HCEC 1CT (cell line): ENCODE data around the gene CTNNA1.
A peak's percentile ranks its signal among the peaks of the same experiment; 100 is the strongest.
"Not testable (repeated sequence)": the region's sequence is repeated elsewhere in the genome, so short reads cannot be mapped to it uniquely, and the experiment has no call there.

Source experiments
- DNase-seq: peaks from one replicate; pipeline ENCODE4 v3.0.0-alpha.2; 2017

The CTNNA1 gene

DNA sequence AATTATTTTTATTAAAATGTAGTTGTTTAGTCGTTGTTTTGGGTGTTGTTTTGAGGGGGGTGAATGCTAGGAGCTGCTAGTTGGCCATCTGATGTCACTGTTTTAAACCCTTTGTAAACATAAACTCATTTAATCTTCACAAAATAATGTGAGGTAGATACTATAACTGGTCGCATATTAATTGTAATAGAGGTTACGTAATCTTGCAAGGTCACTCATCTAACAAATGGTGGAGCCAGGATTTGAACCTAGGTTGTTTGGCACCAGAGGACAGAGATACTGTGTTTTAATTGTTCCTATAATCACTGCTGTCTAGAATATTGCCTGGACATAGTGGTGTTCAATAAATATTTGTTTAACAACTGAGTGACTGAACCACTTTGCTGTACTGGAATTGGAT, 67.5 kb downstream of the CTNNA1 start:
- no peak for DNase-seq

DNA sequence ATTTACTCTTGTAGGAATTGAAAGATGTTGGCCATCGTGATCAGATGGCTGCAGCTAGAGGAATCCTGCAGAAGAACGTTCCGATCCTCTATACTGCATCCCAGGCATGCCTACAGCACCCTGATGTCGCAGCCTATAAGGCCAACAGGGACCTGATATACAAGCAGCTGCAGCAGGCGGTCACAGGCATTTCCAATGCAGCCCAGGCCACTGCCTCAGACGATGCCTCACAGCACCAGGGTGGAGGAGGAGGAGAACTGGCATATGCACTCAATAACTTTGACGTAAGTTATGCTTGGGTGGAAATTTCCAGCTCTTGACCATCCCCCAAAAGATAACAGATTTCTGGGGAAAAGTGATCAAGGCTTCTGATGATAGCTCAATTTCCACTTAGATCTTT, 71.3 kb downstream of the CTNNA1 start:
- DNase-seq, result no peak

DNA sequence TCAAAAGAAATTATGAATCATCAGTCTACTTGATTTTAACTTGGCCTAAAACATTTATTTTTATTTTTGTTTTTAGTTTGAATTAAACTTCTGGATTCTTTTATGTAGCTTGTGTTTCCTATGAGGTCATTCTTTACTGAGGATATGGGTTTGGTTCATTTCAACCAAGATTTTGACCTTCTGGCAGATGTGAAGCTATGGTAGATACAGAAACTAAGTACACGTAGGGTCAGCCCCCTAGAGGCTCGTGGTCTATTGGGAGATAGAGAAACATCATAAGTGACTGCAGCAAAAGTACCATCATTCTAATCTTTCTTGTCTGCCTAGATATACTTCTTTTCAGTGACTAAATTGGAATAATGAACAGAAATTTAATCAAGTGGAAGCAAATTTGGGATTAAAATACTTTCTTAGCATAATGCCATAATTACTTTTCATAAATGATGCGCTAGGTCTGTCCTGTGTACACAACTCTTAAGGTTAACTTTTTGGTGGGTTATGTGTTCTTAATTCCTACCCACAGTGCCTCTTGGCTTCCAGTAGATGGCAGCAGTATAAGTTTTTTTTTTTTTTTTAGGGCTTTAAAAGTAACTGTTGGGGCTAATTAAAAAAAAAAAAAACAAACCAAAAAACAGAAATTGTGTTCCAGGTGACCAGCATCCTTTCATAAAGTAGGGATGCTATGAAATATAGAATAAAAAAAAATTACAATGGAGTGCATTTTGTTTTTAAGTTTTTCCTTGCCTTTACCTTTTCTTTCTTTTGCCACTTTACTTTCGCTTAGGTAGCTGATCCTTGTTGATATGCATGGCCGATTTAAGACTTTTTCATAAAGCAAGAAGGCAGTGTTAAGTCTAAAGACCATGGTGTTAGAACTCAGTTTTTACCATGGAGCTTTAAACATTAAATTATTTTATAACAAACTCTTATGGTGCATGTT, 72.0 kb downstream of the CTNNA1 start:
- DNase-seq, result peak; percentile 41

DNA sequence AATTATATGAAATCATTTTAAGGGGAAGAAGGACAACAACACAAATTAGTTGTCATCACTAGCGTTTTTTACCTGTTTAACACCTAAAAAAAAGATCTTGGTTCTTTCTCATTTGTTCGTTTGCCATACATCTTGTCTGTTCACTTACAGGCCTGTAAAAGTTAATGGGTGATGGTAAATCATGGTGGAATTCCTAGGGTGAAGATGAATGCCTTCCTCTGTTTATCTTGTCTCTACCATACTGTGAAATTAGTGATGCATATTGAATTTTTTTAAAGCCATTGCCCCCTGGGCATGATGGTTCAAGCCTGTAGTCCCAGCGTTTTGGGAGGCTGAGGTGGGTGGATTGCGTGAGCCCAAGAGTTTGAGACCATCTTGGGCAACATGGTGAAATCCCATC, 75.3 kb downstream of the CTNNA1 start:
- no peak for DNase-seq

DNA sequence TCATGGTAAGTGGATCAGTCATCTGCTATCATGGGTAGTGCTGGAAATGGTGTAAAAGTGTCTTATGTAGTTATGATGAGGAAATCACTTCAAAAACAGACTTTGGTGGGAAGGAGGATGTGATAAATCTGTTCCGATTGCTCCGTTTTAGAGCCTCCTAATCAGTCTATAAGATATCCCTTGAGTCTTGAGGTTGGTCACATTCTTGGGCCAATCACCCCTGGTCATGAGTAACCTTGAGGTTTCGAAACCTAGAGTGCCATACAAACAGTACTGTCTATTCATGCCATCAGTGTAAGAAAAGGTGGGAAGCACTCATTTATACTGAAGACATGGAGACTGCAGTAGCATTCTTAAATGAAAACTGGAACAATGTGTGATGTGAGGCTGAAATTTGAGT, 76.1 kb downstream of the CTNNA1 start:
- DNase-seq, result peak; percentile 15

DNA sequence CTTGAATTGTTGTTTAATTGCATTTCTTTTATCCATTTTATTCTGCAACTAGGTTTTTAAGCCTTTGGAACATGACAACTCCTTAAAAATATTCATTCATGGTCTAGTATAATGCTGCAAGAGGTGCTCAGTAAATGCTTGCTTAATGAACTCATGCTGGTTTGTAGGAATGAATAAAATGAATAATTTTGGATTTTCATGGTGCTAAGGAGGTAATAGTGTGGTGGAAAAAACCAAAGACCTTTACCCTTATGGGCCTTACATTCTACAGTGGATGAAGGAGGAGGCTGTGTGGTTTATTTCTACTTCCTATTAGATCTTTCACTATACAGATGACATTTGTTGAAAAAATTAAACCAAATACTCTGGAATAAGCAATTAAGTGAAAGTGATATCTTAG, 78.5 kb downstream of the CTNNA1 start:
- DNase-seq, result peak; percentile 17

DNA sequence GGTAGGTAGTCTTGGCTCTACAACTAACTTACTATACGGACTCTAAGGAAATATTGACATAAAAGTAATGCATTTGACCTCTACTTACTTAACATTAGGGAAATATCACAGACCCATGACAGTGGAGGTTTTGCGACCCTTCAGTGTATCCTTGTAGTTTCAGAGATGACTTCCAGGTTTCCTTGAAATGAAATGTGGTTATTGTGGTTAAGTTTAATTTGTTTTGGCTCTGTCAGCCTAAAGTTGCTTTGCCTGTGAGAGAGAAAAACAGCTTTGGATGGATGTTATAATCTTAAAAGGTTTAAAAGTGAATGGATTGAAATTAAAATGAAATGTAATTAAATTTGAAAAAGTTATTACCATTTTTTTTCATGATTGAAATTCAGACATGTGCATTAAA, 79.0 kb downstream of the CTNNA1 start:
- no peak for DNase-seq

DNA sequence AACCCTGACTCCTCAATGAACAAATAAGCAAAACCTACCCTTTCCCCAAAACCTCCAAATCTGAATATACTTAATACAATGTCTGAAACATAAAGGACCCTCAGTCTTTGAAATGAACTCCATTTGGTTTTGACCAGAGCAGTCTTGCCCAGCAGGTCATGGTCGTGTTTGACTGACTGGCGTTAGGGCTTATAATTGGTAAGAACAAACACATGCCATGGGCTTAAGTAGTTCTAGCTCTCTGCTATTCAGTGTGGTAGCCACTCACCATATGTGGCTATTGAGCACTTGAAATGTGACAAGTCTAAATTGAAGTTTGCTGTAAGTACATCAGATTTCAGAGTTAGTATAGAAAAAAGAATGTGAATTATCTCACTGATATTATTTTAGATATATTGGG, 79.9 kb downstream of the CTNNA1 start:
- DNase-seq, result no peak

DNA sequence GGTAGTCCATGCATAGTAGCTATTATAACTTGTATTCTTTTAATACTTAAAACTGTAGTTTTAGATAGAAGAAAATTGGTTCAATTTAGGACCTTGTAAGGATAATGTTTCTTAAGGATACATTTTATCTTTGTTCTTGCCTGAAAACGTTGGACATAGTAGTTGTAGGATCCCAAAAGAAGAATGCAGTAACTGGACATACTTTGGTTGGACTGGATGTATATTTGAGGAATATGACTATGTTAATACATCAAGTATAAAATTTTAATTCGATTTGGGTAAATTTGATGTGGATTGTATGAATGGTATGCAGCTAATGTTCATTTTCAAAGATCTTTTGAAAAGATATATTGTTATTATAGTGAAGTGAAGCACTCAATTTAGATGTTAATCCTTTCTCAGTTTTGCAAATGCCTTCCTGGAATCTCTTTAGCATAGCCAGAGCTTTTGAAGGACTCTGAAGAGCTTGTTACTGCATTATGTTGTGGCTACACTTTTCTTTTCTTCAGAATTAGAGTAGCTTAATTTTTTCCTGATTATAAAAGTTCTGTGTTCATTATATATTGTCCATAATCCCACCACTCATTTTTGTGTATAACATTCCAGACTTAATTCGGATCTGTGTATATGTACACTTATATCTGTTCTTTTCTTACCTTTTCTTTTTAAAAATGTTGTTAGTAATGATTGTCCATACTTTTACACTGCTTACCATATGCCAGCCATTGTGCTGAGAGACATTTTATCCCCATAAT, 80.7 kb downstream of the CTNNA1 start:
- DNase-seq, result no peak

DNA sequence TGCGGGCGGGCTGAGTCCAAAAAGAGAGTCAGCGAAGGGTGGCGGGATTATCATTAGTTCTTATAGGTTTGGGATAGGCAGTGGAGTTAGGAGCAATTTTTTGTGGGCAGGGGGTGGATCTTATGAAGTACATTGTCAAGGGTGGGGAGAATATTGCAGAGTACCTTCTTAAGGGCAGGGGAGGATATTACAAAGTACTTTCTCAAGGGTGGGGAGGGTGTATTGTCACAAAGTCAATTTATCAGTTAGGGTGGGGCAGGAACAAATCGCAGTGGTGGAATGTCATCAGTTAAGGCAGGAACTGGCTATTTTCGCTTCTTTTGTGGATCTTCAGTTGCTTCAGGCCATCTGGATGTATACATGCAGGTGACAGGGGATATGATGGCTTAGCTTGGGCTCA, 81.6 kb downstream of the CTNNA1 start:
- DNase-seq, result not testable (repeated sequence)

DNA sequence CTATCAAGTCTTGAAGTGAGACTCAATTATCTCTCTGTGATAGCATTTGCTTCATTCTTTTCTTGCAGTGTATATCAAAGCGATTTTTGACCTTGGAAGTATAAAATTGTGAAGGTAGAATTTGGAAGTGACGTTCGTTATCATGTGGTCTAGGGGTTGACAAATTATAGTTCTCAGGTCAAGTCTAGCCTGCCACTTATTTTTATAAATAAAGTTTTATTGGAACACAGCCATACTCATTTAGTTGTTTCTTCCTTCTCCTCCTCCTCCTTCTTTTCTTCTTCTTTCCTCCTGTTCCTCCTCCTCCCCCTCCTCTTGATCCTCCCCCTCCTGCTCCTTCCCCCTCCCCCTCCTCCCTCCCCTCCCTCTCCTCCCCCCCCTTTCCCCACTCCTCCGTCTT, 83.9 kb downstream of the CTNNA1 start:
- no peak for DNase-seq

DNA sequence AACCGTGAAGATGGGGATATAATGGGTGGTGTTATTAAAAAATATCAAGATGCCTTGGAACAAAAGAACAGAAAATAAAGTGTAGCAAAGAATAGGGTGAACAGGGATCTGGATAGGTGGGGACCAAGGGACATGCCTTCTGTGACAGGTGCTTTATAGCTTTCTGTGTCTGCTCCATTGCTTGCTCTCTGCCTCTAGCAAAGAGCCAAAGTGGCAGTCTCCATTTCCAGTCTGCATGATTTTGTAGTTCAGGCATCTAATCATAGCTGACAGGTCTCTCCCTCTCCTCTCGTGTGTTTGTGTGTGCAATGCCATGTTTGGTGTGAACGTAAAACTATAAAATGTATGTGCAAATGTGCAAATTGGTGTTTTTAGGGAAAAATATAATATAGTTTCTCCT, 86.9 kb downstream of the CTNNA1 start:
- no peak for DNase-seq

DNA sequence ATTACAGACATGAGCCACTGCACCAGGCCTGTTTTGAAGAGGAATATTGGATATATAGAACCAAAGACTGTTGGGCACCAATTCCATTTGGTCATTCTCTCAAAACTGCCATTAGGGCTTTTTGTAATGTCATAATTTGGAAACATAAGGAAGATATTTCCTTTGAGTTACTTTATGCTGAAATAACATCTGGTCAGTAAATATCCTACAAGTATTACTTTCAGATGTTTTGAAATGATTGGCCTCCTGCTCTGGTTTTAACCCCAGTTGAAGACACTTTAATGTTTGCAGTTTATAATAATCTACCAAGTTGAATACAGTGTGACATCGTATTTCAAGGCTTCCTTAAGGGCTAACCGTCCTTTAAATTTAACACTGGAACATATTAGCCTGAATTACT, 88.3 kb downstream of the CTNNA1 start:
- DNase-seq, result no peak

DNA sequence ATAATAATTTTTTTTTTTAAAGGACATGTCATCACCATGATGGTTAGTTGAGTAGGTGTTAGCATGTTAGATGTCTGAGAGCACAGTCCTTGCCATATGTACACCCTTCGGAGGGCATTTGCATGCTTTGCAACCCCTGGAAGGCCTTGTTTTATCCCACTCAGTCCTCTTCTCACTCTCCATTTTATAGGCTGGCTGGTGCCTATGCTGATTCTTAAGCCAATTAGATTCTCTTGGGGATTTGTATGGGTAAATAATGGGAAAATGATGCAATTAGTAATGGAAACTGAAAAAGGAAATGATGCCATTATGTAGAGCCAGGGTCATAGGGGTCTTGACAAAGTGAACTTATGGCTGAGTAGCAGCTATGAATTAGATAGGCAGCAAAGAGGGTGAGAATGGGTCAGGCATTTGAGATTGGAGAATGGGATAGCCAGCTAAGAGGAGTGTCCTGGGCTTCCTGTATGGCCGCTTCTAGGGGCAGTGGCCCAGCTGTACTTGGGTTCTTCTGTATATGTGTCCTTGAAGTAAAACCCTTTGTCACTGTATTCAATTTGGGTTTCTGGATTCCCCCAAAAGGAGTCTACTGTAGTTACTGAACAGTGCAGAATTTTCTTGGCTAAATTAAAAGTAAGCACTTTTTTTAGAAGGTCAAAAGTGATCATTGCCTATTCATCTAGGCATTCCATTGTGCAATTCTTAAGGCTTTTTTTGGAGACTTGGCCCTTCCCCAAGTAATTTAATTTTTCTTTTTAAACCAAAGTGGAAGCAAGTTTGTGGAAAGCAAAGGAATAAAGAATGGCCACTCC, 90.3 kb downstream of the CTNNA1 start:
- DNase-seq, result peak; percentile 13

DNA sequence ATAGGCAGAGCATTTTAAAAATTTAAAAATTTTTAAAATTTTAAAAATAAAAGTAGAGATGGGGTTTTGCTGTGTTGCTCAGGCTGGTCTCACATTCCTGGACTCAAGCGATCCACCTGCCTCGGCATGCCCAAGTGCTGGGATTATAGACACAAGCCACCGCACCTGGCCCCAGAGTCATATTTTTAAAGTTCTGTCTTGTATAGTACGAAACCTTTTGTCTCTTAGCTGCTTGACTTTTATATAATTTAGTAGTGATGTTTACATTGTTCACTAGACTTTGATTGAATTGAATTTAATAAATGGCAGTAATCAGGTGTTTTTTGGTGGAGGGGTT, 90.9 kb downstream of the CTNNA1 start:
- DNase-seq, result no peak

DNA sequence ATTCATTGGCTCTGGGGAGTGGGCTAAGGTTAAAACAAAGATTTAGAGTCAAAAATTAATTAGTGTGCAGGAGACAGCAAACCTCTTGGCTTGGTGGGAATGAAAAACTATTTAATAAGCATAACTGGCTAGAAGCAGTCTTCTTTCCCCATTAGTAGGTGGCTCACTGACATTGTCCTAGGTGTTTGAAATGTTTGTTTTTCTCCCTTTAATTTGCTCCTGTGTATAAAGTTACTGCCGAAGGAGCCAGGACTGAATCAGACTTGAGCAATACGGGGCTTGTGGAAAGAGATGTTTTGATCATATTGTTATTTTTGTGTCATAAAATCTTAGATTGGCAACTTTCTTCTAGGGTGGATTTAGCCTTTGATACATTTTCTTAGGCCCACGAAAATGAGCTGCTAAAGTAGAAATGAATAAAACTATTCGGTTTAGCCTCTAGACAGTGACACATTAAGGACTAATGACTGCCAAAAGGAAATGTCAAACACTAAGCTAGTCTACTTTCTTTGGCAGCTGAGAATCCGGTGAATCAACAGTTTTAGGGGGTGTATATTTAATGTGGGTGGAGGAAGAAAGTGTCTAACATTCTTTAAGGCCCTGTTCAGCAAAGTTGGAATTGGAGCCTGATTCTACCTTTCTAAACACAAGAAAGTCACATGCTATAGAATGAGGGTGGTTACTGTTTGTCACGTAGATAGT, 91.7 kb downstream of the CTNNA1 start:
- peak; percentile 82 for DNase-seq

DNA sequence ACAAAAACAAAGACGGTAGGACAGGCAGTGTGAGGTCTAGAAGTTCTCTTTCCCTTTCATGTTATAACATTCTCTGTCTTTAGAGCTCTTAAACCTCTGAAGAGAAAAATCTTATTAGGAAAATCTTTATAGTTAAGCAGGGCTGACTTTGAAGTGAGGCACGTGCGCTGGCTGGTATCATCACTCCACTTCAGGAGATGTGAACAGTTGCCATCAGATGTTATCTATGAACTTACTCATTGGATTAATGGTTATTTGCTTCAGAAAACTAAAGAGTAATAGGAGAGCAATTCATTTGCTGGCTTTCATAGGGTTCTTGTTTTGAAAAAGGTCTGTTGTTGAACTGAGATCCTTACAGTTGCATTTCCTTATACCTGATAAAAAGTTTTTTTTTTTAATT, 96.2 kb downstream of the CTNNA1 start:
- no peak for DNase-seq

DNA sequence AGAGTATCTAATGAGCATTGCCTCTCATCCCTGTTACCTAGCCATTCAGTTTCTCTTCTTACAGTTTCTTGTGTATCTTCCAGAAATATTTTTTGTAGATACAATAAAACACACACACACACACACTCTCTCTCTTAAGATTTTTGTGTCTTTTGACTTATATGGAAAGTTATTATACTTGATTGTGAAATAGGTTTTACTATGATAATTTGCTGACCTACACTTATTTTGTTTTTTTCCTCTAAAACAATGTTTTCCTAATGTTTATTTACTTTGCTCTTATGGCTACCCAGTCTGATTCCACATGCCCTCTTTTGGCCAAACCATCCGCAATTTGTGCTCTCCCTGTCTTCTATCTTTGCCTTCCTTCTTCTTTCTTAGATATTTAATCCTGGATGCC, 96.7 kb downstream of the CTNNA1 start:
- DNase-seq, result no peak

DNA sequence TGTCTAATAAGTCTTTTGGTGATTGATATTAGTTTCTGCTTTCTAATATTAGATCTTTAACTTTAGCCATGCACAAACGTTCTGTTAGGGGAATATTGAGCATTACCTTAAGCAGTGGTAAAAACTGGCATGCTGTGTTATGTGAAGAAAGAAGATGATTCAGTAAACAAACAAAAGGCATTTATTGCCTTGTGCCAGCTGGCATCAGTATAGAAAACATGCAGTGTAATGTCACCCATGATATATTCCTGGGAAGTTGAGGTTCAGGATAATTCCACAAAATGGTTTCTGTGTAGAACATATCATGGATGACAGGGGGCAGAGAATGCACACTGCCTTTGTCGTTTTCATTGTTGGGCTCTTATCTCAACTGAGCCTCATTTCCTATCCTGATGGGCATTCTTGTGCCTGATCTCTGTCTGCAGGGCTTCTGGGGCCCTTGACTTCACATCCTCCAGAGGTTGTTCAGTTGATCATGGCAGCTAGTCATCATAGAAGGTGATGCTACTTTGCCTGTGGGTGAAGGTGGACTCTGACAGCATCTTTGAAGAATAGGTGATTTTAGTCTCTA, 97.7 kb downstream of the CTNNA1 start:
- no peak for DNase-seq

DNA sequence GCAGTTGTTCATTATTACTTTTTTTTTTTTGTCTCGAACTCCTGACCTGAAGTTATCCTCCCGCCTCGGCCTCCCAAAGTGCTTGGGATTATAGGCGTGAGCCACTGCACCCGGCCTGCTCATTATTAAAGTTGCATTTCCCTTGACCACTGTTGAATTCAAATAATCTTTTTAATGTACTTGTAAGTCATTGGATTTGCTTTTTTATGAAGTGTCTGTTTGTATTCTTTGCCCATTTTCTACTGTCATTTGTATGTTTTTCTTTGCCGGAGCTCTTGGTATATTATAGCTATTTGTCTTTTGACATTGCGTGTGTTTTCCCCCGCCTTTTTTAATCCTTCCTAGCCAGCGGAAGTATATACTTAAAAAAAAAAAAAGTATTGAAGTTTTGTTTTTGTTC, 99.9 kb downstream of the CTNNA1 start:
- no peak for DNase-seq

DNA sequence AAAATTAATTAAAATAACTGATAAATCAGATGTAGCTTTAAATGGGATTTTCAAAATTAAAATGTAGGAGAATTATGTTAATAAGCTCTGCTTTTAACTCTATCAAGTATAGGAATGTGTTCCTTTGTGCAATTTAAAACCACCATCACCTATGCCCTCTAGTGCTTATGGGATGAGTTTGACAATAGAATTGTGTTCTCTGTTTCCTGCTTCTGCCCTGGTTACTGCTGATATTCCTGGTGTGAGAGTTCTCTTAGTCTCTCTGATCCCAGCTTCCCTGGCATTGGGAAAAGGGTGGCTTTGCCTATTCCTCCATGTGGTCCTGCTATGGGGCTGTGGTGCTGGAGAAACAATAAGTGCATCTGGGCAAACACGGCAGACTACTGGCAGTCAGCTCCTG, 113.8 kb downstream of the CTNNA1 start:
- DNase-seq, result no peak

DNA sequence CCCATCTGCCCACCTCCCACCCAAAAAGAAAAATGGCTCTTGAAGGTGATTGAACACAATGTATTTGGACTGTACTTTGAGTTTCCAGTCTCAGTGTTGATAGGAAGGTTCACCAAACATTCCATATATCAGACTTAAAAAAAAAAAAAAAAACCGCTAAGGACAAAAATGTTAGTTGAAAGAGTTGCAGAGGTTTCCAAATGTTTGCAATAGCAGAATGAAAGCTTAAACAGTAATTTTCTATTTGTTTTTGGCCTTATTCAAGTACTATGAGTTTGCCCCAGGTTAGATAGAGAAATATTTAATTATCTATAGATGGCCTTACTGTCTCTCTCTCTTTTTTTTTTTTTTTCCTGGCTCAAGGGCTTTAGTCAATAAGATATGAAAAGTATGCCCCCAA, 115.8 kb downstream of the CTNNA1 start:
- DNase-seq, result no peak
